ENCODE data around the gene RNF112.

GRCh38 chr17:19391432-19391831, 19.6 kb upstream of the RNF112 start:
- TF ChIP-seq POLR2A (IDR thresholded peaks at IDR 0.05), result no peak
- no peak for TF ChIP-seq CTCF (IDR thresholded peaks at IDR 0.05)

All from testis (tissue), 2 donors.